ENCODE results near the gene CHN2.
A peak's percentile ranks its signal among the peaks of the same experiment; 100 is the strongest.

CHN2 gene

DNA sequence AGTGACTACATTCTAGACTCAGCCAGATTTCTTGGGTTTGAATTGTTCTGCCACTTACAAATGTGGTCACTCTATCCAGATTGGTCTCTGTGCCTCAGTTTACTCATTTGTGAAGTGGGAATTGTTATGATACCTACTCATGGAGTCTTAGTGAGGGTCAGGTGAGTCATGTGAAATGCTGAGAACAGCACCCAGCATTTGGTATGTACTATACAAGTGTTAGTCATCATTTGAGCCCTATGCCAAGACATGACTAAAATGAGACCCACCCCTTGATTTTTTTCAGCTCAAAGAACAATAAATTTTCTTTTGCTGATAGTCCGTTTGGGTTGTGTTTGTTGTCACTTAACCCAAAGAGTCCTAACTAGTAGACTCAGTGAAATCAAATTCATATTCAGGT lies 92.8 kb downstream of the CHN2 start:
- H3K4me3 ChIP-seq (ENCODE audit: low read depth, low read length) = no peak overlapping the region
- DNase-seq (ENCODE audit: low read depth) = no peak
- TF ChIP-seq, protein P1, sequence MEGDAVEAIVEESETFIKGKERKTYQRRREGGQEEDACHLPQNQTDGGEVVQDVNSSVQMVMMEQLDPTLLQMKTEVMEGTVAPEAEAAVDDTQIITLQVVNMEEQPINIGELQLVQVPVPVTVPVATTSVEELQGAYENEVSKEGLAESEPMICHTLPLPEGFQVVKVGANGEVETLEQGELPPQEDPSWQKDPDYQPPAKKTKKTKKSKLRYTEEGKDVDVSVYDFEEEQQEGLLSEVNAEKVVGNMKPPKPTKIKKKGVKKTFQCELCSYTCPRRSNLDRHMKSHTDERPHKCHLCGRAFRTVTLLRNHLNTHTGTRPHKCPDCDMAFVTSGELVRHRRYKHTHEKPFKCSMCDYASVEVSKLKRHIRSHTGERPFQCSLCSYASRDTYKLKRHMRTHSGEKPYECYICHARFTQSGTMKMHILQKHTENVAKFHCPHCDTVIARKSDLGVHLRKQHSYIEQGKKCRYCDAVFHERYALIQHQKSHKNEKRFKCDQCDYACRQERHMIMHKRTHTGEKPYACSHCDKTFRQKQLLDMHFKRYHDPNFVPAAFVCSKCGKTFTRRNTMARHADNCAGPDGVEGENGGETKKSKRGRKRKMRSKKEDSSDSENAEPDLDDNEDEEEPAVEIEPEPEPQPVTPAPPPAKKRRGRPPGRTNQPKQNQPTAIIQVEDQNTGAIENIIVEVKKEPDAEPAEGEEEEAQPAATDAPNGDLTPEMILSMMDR (IDR thresholded peaks at IDR 0.05; ENCODE audit: insufficient read depth, low read depth, low read length, missing control alignments) = no peak

DNA sequence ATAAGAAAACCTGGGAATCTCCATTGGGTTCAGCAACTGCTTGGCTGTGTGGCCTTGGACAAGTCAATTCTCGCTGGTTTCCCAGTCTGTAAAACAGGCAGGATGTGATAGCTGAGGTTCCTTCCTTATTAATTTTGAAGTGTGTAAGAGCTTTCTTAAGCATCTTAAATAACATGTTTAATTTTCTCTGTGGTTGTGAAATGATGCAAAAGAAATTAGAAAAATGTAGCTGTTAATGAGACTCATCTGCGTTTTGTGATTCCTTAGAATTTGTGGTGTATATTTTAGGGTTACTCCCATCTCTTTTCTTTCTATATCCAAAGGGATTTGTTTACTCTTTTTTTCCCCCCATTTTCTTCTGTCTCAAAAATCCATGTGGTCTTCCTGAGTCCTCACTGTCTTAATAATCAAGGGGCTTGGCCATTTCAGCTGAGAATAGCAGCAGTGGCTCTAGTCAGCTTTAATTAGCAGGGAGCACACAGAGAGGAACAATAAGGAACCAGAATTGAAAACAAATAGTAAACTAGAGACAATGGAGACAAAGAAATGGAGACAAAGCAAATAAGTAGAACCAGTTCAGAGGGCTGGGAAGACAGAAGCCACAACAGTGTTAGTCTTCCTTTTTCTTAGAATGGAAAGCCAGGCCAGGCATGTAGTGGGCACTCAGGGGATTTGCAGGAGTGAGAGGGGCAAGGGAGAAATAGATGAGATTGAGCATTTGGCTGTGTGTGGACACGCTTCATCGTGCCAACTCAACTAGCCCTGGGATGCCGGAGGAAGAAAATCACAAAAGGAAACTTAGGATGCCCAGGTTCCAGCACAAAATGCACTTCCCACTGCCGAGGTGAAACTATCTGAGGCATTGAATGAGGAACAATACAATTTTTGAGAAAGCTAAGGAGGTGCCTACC lies 93.9 kb downstream of the CHN2 start:
- no peak for DNase-seq (ENCODE audit: low read depth)
- no peak overlapping the region for H3K4me3 ChIP-seq (ENCODE audit: low read depth, low read length)
- TF ChIP-seq, protein P1 (IDR thresholded peaks at IDR 0.05; ENCODE audit: insufficient read depth, low read depth, low read length, missing control alignments) = no peak

DNA sequence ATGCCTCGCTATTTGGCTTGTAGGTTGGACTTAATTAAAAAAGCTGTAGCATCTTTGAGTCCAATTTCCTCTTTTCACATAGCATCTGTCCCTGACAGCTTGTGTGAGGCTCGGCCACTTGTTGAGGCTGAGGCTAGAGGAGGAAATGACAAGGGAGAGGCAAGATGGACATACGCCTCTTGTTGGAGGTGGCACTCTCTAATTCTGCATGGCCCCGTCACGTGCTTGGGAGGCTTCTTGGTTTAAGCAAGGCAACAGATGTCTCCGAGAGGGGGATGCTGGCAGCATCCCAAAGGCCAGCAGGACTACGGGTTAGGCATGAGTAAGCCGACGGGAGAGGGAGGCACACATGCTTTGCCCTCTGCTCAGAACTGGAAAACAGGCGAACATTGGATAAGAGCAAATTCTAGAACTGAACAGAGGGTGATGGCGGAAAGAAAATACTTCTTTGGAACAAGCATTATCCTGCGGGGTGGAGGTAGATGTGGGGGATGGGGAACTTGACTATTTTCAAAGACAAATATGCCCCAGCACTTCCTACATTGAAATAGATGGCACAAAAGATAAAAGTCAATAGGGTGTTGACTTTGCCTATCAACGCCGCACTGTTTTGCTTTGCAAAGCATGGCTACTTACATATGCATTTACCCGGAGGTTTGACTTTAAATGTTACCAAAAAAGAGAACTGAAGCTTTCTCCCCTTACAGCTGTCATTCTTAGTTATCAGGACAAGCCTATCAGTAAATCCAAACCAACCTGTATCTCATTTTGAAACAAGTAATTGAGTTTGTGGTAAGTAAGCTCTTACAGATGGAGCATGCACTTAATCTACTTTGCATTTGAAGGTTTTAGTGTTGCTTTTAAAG lies 94.8 kb downstream of the CHN2 start:
- no peak overlapping the region for H3K4me3 ChIP-seq (ENCODE audit: low read depth, low read length)
- TF ChIP-seq, protein P1 (IDR thresholded peaks at IDR 0.05; ENCODE audit: insufficient read depth, low read depth, low read length, missing control alignments) = no peak
- DNase-seq (ENCODE audit: low read depth) = peak; percentile 54

DNA sequence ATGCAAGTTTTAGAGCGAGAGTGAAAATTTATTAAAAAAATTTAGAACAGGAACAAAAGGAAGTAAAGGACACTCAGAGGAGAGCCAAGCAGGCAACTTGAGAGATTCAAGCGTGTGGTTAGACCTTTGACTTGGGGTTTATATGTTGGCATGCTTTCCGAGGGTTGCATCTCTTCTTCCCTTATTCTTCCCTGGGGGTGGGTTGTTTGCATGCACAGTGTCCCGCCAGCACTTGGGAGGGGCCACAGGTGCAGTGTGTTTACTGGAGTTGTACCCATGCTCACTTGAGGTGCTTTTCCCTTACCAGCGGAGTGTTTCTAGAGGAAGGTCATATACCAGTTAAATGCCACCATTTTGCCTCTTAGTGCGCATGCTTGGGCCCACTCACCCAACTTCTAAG lies 96.3 kb downstream of the CHN2 start:
- TF ChIP-seq, protein P1 (IDR thresholded peaks at IDR 0.05; ENCODE audit: insufficient read depth, low read depth, low read length, missing control alignments) = no peak
- DNase-seq (ENCODE audit: low read depth) = no peak
- H3K4me3 ChIP-seq (ENCODE audit: low read depth, low read length) = no peak overlapping the region

DNA sequence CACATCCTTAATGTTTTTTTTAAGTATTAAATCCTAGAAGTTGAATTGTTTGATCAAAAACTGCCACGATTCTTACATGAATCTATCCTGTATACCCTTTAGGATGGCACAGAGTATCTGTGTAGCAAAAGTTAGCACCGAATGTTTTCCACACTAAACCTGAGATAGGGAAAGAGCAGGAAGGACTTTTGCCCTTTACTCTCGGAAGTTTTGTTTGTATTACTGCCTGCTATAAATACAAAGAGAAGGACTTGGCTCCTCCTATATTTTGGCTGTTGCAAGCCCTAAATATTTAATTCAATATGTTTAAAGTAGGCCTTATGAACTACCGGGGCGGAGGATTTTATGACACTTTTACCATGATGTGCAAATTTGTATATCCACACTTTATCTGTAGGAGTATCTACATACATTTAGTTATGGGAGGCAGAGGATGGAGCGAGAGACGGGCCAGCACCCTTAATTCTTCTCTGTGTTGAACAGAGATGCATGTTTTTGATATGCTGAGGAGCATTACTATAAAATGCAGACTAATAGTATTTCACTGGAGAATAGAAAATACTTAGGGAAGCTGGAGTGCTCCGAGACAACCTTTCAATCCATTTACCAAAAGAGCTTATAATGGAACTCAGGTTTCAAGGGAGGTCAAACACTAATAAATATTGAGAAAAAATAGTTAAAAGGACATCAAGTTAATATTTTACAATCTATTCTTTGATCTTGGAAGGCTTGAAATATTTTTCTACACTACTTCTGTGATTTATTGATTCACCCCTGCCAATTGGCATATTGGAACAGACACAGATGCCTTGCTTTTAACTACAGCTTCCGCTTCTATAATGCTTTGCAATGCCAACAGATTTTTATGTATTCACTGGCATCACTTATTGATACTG lies 97.4 kb downstream of the CHN2 start:
- TF ChIP-seq, protein P1 (IDR thresholded peaks at IDR 0.05; ENCODE audit: insufficient read depth, low read depth, low read length, missing control alignments) = no peak
- DNase-seq (ENCODE audit: low read depth) = no peak
- H3K4me3 ChIP-seq (ENCODE audit: low read depth, low read length) = no peak overlapping the region

Data from GM12865 (cell line).